ENCODE results near the gene PRAC2.
A peak's percentile ranks its signal among the peaks of the same experiment; 100 is the strongest.

Gene PRAC2

GRCh38 chr17:48726916-48727286, 3.9 kb downstream of the PRAC2 start:
- no peak for DNase-seq
- H3K27ac Mint-ChIP-seq = no peak overlapping the region
- no peaks in the 10 kb centered on the region for H3K9me3 Mint-ChIP-seq
- no peak for ATAC-seq
- peaks cover 71% of the 10 kb centered on the region for H3K4me1 Mint-ChIP-seq
- H3K4me3 Mint-ChIP-seq = no peak overlapping the region
- peaks cover 97% of the 10 kb centered on the region for H3K27me3 Mint-ChIP-seq

- peaks cover 97% of the 10 kb centered on the region for H3K27me3 Mint-ChIP-seq
- no peak for DNase-seq
- no peaks in the 10 kb centered on the region for H3K9me3 Mint-ChIP-seq
- H3K4me3 Mint-ChIP-seq = peak overlapping the region; percentile 63 to 64
- H3K27ac Mint-ChIP-seq = no peak overlapping the region
- peaks cover 68% of the 10 kb centered on the region for H3K4me1 Mint-ChIP-seq
- ATAC-seq = no peak
Observed at GRCh38 chr17:48727415-48728175, 4.6 kb downstream of the PRAC2 start.

GRCh38 chr17:48728232-48729231, 5.5 kb downstream of the PRAC2 start, which contains the start of gene HOXB13:
HOXB13 (minus strand) TSS chr17:48728750; CDS start chr17:48728593, 157 bp downstream.
- H3K27me3 Mint-ChIP-seq = peaks cover 97% of the 10 kb centered on the region
- DNase-seq (no peak), ATAC-seq (peak; percentile 27)
- peak within 1 kb of the TSS; percentile 63 to 64 for H3K4me3 Mint-ChIP-seq
- peaks cover 68% of the 10 kb centered on the region for H3K4me1 Mint-ChIP-seq
- no peak within 1 kb of the TSS for H3K27ac Mint-ChIP-seq
- no peaks in the 10 kb centered on the region for H3K9me3 Mint-ChIP-seq

- DNase-seq (no peak), ATAC-seq (no peak)
- peak overlapping the region in 1 of 2 donors; percentile 63 for H3K4me3 Mint-ChIP-seq
- no peaks in the 10 kb centered on the region for H3K9me3 Mint-ChIP-seq
- H3K27ac Mint-ChIP-seq = no peak overlapping the region
- H3K4me1 Mint-ChIP-seq = peaks cover 63% of the 10 kb centered on the region
- peaks cover 97% of the 10 kb centered on the region for H3K27me3 Mint-ChIP-seq
Observed at GRCh38 chr17:48729335-48730239, 6.6 kb downstream of the PRAC2 start.

GRCh38 chr17:48730240-48730550, 7.2 kb downstream of the PRAC2 start:
- no peak for DNase-seq
- Mint-ChIP-seq H3K27ac (no peak overlapping the region), H3K27me3 (peaks cover 97% of the 10 kb centered on the region), H3K4me1 (peaks cover 57% of the 10 kb centered on the region), H3K4me3 (no peak overlapping the region), H3K9me3 (no peaks in the 10 kb centered on the region)
- no peak for ATAC-seq

GRCh38 chr17:48731355-48731754, 8.4 kb downstream of the PRAC2 start:
- Mint-ChIP-seq H3K4me3 (no peak overlapping the region), H3K9me3 (no peaks in the 10 kb centered on the region), H3K4me1 (peaks cover 48% of the 10 kb centered on the region), H3K27me3 (peaks cover 97% of the 10 kb centered on the region), H3K27ac (no peak overlapping the region)
- ATAC-seq = no peak
- no peak for DNase-seq

- no peak for DNase-seq
- Mint-ChIP-seq H3K4me1 (peaks cover 36% of the 10 kb centered on the region), H3K27ac (no peak overlapping the region), H3K9me3 (no peaks in the 10 kb centered on the region), H3K27me3 (peaks cover 97% of the 10 kb centered on the region), H3K4me3 (peak overlapping the region; percentile 67 to 70)
- no peak for ATAC-seq
Observed at GRCh38 chr17:48732688-48733629, 10.0 kb downstream of the PRAC2 start.

- Mint-ChIP-seq H3K27me3 (peaks cover 97% of the 10 kb centered on the region), H3K27ac (no peak overlapping the region), H3K4me3 (peak overlapping the region; percentile 67 to 70), H3K4me1 (peaks cover 32% of the 10 kb centered on the region), H3K9me3 (no peaks in the 10 kb centered on the region)
- no peak for ATAC-seq
- DNase-seq = no peak
Observed at GRCh38 chr17:48733632-48734328, 10.8 kb downstream of the PRAC2 start.

- Mint-ChIP-seq H3K27ac (no peak overlapping the region), H3K4me3 (no peak overlapping the region), H3K4me1 (peaks cover 32% of the 10 kb centered on the region), H3K27me3 (peaks cover 97% of the 10 kb centered on the region), H3K9me3 (no peaks in the 10 kb centered on the region)
- DNase-seq = no peak
- ATAC-seq = no peak
Observed at GRCh38 chr17:48734333-48735061, 11.5 kb downstream of the PRAC2 start.

GRCh38 chr17:48735062-48735351, 12.0 kb downstream of the PRAC2 start:
- Mint-ChIP-seq H3K27ac (no peak overlapping the region), H3K9me3 (no peaks in the 10 kb centered on the region), H3K27me3 (peaks cover 97% of the 10 kb centered on the region), H3K4me3 (no peak overlapping the region), H3K4me1 (peaks cover 34% of the 10 kb centered on the region)
- DNase-seq = no peak
- no peak for ATAC-seq

- no peak for DNase-seq
- Mint-ChIP-seq H3K27ac (no peak overlapping the region), H3K4me3 (no peak overlapping the region)
Observed at GRCh38 chr17:48737330-48738043, 14.5 kb downstream of the PRAC2 start.

GRCh38 chr17:48738424-48738802, 15.4 kb downstream of the PRAC2 start:
- peak overlapping the region in 1 of 2 donors; percentile 74 for H3K4me3 Mint-ChIP-seq
- H3K27ac Mint-ChIP-seq = no peak overlapping the region
- H3K9me3 Mint-ChIP-seq = no peaks in the 10 kb centered on the region
- H3K27me3 Mint-ChIP-seq = peaks cover 98% of the 10 kb centered on the region
- no peak for DNase-seq
- H3K4me1 Mint-ChIP-seq = peaks cover 23% of the 10 kb centered on the region
- no peak for ATAC-seq

More at GRCh38 chr17:48737330-48738043, 14.5 kb downstream of the PRAC2 start:
- ATAC-seq = no peak
- Mint-ChIP-seq H3K27me3 (peaks cover 98% of the 10 kb centered on the region), H3K4me1 (peaks cover 32% of the 10 kb centered on the region), H3K9me3 (no peaks in the 10 kb centered on the region)
